H1 (cell line): Measurements from ENCODE around the gene RNF212B. TPM values are rescaled to one million over a fixed set of nuclear protein-coding genes. Genes with fewer than 3 reads are reported as not detected.

ENCODE experiments used
- HDAC6 ChIP-seq: IDR thresholded peaks from one replicate; pipeline ENCODE4 v1.7.1; 2012; ENCODE audit warnings: low read depth, mild to moderate bottlenecking, inconsistent platforms, low read length, moderate library complexity
- polyA plus RNA-seq, 7 experiments: library from polyadenylated mRNA; depleted of rRNA in 3 of 7; stranded (reverse) in 5 of 7; unstranded in 2 of 7; fragments of >200 nt in 5 of 7; fragments of 200-250 nt in 2 of 7; gene quantifications; 1 replicate in 5 of 7; 2 replicates in 1 of 7; 4 replicates in 1 of 7; pipeline versions ENCODE4 v1.2.1 to v1.2.3, GENCODE V29; 2011 to 2013; ENCODE audit warnings: missing spikeins in 2 of 7, mixed read lengths in 2 of 7
- total RNA-seq: library from RNA; stranded (reverse); fragmentation: NEBNext Ultra II Directional; extraction: Animal tissue kit (Norgen Biotek cat#: 25700); gene quantifications from 2 replicates; pipeline ENCODE4 v1.2.1, GENCODE V29; 2021

RNF212B gene
- total and polyA plus RNA-seq, 2 of the 8 experiments (the other 6 are each of a cell fraction or from before 2014, with no cell fraction given) = 0.95 to 1.2 TPM

DNA sequence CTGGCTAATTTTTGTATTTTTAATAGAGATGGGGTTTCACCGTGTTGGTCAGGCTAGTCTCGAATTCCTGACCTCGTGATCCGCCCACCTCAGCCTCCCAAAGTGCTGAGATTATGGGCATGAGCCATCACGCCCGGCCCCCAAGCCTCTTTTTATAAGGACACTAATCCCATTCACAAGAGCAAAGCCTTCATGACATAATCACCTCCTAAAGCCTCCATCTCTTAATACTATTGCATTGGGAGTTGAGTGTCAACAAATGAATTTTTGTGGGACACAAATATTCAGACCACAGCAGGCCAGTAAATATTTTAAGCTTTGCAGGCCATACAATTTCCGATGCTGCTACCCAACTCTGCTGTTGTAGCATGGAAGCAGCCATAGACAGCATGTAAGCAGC lies 10.9 kb downstream of the RNF212B start (continued):
- no peak for TF ChIP-seq HDAC6
